ENCODE data around the gene PORCN. TPM values are rescaled to one million over a fixed set of nuclear protein-coding genes. Genes with fewer than 3 reads are reported as not detected.

The PORCN gene
- total RNA-seq, 1 donor from 2014 or later = 15.1 TPM

DNA sequence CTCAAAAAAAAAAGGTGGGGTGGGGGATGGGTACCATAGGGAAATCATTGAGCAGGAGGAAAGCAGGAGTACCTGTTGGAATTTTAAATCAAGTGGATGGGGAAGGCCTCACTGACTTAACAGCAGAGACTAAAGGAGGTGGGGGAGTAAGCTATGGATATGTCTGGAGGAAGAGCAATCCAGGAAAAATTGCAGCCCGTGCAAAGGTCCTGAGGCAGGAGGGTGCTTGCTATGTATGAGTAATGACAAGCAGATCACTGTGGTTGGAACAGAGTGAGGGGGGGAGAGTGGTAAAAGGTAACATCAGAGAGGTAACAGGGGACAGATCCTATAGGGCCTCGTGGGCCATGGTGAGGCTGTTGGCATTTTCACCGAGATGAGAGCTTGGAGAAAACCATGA lies 28.6 kb upstream of the PORCN start:
- Mint-ChIP-seq H3K27me3 (ENCODE audit: insufficient read depth) (no peaks in the 10 kb centered on the region), H3K36me3 (ENCODE audit: low read depth) (peaks cover 29% of the 10 kb centered on the region)

DNA sequence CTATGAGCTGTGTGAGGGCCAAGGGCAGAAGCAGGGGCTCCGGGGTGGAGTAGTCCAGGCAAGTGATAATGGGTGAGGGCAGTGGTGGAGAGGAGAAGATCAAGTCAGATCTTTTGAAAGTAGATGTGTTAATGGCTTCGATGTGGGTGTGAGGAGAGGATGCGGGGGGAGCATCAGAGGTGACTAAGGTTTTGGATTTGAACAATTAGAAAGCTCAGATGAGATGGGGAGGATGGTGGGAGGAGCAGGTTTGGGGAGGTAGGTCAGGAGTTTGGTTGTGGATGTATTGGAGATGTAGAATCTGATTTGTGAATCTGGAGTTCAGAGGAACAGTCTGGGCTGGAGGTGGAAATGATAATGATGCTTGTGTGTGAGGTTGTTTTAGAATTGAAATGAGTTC lies 28.2 kb upstream of the PORCN start:
- no peak overlapping the region for H3K27ac Mint-ChIP-seq
- peaks cover 15% of the 10 kb centered on the region for H3K4me1 Mint-ChIP-seq (ENCODE audit: low read depth)
- peaks cover 29% of the 10 kb centered on the region for H3K36me3 Mint-ChIP-seq (ENCODE audit: low read depth)
- no peak overlapping the region for H3K4me3 Mint-ChIP-seq
- intact Hi-C loops (cut with micrococcal nuclease) = no loop called here
- no peaks in the 10 kb centered on the region for H3K9me3 Mint-ChIP-seq
- no peak for DNase-seq (ENCODE audit: low spot score)
- H3K27me3 Mint-ChIP-seq (ENCODE audit: insufficient read depth) = no peaks in the 10 kb centered on the region

More for the DNA sequence above, 28.6 kb upstream of the PORCN start:
- no peak overlapping the region for H3K27ac Mint-ChIP-seq
- H3K9me3 Mint-ChIP-seq = no peaks in the 10 kb centered on the region
- intact Hi-C loops (cut with micrococcal nuclease) = no loop called here
- DNase-seq (ENCODE audit: low spot score) = no peak
- no peak overlapping the region for H3K4me3 Mint-ChIP-seq
- peaks cover 15% of the 10 kb centered on the region for H3K4me1 Mint-ChIP-seq (ENCODE audit: low read depth)

DNA sequence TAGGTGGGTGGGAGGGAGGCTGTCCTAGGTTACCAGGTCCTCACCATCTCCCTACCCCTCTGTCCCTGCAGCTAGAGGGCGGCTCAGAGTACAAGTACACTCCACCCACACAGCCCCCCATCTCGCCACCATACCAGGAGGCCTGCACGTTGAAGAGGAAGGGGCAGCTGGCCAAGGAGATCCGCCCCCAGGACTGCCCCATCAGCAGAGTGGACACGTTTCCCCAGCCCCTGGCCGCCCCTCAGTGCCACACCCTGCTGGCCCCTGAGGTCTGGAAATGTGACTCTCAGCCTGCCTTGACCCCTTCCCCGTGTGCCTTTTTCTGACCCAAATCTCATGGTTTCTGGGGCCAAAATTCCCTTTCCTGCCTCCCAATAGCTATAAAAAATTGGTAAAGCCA lies 26.3 kb upstream of the PORCN start:
- intact Hi-C loops (cut with micrococcal nuclease) = no loop called here
- DNase-seq (ENCODE audit: low spot score) = no peak
- H3K9me3 Mint-ChIP-seq = no peaks in the 10 kb centered on the region
- no peak overlapping the region for H3K4me3 Mint-ChIP-seq
- no peak overlapping the region for H3K27ac Mint-ChIP-seq
- no peaks in the 10 kb centered on the region for H3K27me3 Mint-ChIP-seq (ENCODE audit: insufficient read depth)
- H3K4me1 Mint-ChIP-seq (ENCODE audit: low read depth) = peaks cover 6% of the 10 kb centered on the region
- H3K36me3 Mint-ChIP-seq (ENCODE audit: low read depth) = peaks cover 21% of the 10 kb centered on the region

DNA sequence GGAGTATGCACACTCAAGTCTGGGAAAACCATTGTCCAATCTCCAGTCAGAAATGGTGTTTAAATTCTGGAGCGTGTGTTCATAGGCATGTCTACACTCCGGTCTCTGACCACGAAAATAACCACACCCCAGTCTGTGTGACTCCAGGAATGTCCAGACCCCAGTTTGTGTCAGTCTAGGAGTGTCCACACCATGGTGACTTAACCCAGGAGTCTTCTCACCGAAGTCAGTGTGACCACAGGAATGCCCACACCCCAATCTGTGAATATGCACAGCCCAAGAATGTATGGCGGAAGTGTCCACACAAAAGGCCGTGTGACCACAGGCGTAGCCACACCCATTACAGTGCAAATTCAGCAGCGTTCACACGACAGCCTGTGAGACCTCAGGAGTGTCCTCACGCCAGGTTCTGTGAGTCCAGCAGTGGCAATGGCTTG lies 21.4 kb upstream of the PORCN start:
- no peak for DNase-seq (ENCODE audit: low spot score)
- Mint-ChIP-seq H3K27me3 (ENCODE audit: insufficient read depth) (no peaks in the 10 kb centered on the region), H3K4me3 (no peak overlapping the region), H3K4me1 (ENCODE audit: low read depth) (no peaks in the 10 kb centered on the region), H3K36me3 (ENCODE audit: low read depth) (peaks cover 4% of the 10 kb centered on the region), H3K9me3 (no peaks in the 10 kb centered on the region), H3K27ac (no peak overlapping the region)
- intact Hi-C loops (cut with micrococcal nuclease) = no loop called here

GRCh38 chrX:48488034-48488433 lies 20.8 kb upstream of the PORCN start:
- H3K27ac Mint-ChIP-seq = no peak overlapping the region
- no peak overlapping the region for H3K4me3 Mint-ChIP-seq
- intact Hi-C loops (cut with micrococcal nuclease) = no loop called here
- no peaks in the 10 kb centered on the region for H3K36me3 Mint-ChIP-seq (ENCODE audit: low read depth)
- no peak for DNase-seq (ENCODE audit: low spot score)
- no peaks in the 10 kb centered on the region for H3K9me3 Mint-ChIP-seq
- no peaks in the 10 kb centered on the region for H3K27me3 Mint-ChIP-seq (ENCODE audit: insufficient read depth)
- H3K4me1 Mint-ChIP-seq (ENCODE audit: low read depth) = no peaks in the 10 kb centered on the region

DNA sequence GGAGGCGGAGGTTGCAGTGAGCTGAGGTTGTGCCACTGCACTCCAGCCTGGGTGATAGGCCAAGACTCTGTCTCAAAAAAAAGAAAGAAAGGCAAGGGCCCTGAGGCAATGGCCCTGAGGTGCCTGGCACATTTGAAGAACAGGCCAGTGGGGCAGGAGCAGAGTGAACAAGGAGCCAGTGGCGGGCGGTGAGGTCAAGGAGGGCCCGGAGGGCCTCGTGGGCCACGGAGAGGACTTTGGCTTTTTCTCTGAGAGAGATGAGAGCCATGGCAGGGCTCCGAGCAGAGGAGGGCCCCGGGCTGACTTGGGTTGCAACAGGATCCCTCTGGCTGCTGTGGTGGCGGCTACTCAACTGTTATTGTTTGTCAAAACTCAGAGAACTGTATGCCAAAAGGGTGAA lies 19.5 kb upstream of the PORCN start:
- Mint-ChIP-seq H3K27ac (no peak overlapping the region), H3K4me1 (ENCODE audit: low read depth) (no peaks in the 10 kb centered on the region), H3K36me3 (ENCODE audit: low read depth) (no peaks in the 10 kb centered on the region), H3K9me3 (no peaks in the 10 kb centered on the region), H3K4me3 (no peak overlapping the region), H3K27me3 (ENCODE audit: insufficient read depth) (no peaks in the 10 kb centered on the region)
- no peak for DNase-seq (ENCODE audit: low spot score)
- intact Hi-C loops (cut with micrococcal nuclease) = no loop called here

DNA sequence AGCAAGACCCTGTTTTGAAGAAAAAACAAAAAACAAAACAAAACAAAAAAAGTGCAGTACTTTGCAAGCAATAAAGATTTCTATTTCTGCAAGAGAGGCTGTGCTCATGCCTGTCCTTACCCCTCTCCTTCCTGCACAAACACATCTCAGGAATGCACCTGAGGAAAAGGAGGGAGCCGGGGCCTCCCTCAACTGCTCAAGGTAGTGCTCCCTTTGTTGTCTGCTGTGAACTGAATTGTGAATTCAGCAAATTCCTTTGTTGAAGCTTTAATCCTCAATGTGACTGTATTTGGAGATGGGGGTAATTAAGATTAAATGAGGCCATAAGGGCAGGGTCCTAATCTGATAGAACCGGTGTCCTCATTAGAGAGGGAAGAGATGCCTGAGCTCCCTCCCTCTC lies 18.9 kb upstream of the PORCN start:
- Mint-ChIP-seq H3K27me3 (ENCODE audit: insufficient read depth) (no peaks in the 10 kb centered on the region), H3K9me3 (no peaks in the 10 kb centered on the region), H3K36me3 (ENCODE audit: low read depth) (no peaks in the 10 kb centered on the region), H3K27ac (no peak overlapping the region), H3K4me1 (ENCODE audit: low read depth) (no peaks in the 10 kb centered on the region), H3K4me3 (no peak overlapping the region)
- intact Hi-C loops (cut with micrococcal nuclease) = no loop called here
- DNase-seq (ENCODE audit: low spot score) = no peak

GRCh38 chrX:48490661-48491060 lies 18.1 kb upstream of the PORCN start:
- intact Hi-C loops (cut with micrococcal nuclease) = no loop called here

GRCh38 chrX:48491809-48492208 lies 17.0 kb upstream of the PORCN start:
- no peak overlapping the region for H3K4me3 Mint-ChIP-seq
- no peak for DNase-seq (ENCODE audit: low spot score)
- no peaks in the 10 kb centered on the region for H3K36me3 Mint-ChIP-seq (ENCODE audit: low read depth)
- H3K9me3 Mint-ChIP-seq = no peaks in the 10 kb centered on the region
- no peak overlapping the region for H3K27ac Mint-ChIP-seq
- no peaks in the 10 kb centered on the region for H3K4me1 Mint-ChIP-seq (ENCODE audit: low read depth)
- intact Hi-C loops (cut with micrococcal nuclease) = no loop called here
- H3K27me3 Mint-ChIP-seq (ENCODE audit: insufficient read depth) = no peaks in the 10 kb centered on the region

More at GRCh38 chrX:48490661-48491060, 18.1 kb upstream of the PORCN start:
- Mint-ChIP-seq H3K4me3 (no peak overlapping the region), H3K27ac (no peak overlapping the region), H3K36me3 (ENCODE audit: low read depth) (no peaks in the 10 kb centered on the region), H3K9me3 (no peaks in the 10 kb centered on the region), H3K27me3 (ENCODE audit: insufficient read depth) (no peaks in the 10 kb centered on the region), H3K4me1 (ENCODE audit: low read depth) (no peaks in the 10 kb centered on the region)
- DNase-seq (ENCODE audit: low spot score) = no peak

GRCh38 chrX:48492293-48492910 lies 16.4 kb upstream of the PORCN start:
- intact Hi-C loops (cut with micrococcal nuclease) = no loop called here
- no peaks in the 10 kb centered on the region for H3K4me1 Mint-ChIP-seq (ENCODE audit: low read depth)
- H3K36me3 Mint-ChIP-seq (ENCODE audit: low read depth) = no peaks in the 10 kb centered on the region
- DNase-seq (ENCODE audit: low spot score) = no peak
- H3K27ac Mint-ChIP-seq = no peak overlapping the region
- no peaks in the 10 kb centered on the region for H3K27me3 Mint-ChIP-seq (ENCODE audit: insufficient read depth)
- H3K4me3 Mint-ChIP-seq = no peak overlapping the region
- no peaks in the 10 kb centered on the region for H3K9me3 Mint-ChIP-seq

DNA sequence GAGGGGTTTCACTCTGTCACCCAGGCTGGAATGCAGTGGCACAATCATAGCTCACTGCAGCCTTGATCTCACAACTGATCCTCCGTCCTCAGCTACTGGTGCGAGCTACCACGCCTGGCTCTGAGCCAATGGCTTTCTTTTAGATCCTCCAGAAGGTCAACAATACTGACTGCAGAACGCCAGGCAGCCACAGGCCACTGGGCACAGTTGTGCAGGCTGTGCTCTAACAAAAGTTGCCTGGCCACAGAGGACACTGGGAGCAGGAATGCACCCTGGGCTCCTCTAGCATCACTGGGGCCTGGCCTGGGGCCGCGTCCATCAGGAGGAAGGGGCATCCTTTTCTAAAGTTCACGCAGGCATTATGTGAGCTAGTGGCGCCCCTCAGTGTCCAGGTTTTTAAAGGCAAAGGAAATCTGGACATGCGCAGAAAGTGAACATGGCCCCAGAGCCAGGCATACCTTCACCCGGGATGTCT lies 14.9 kb upstream of the PORCN start:
- Mint-ChIP-seq H3K4me1 (ENCODE audit: low read depth) (peaks cover 6% of the 10 kb centered on the region), H3K27ac (no peak overlapping the region), H3K4me3 (no peak overlapping the region), H3K27me3 (ENCODE audit: insufficient read depth) (no peaks in the 10 kb centered on the region), H3K9me3 (no peaks in the 10 kb centered on the region), H3K36me3 (ENCODE audit: low read depth) (no peaks in the 10 kb centered on the region)
- intact Hi-C loops (cut with micrococcal nuclease) = no loop called here
- DNase-seq (ENCODE audit: low spot score) = no peak

DNA sequence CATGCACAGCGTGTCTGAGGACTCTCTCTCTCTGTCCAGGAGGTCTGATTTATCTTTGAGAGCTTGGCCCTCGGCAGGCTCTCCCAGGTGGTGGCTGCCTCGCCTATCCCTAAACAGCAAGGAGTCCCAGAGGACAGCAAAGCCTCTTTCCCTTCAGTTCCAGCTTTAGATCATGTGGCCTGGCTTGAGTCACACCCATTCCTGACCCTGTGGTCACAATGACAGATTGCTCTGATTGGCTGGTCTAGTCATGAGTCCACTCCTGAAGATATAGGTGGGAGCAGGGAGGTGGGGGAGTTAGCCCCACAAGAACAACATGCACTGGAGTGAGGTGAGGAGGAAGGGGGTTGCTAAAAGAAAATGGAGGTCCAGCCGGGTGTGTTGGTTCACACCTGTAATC lies 12.1 kb upstream of the PORCN start:
- intact Hi-C loops (cut with micrococcal nuclease) = no loop called here
- H3K27me3 Mint-ChIP-seq (ENCODE audit: insufficient read depth) = no peaks in the 10 kb centered on the region
- no peak overlapping the region for H3K4me3 Mint-ChIP-seq
- no peak for DNase-seq (ENCODE audit: low spot score)
- peaks cover 6% of the 10 kb centered on the region for H3K4me1 Mint-ChIP-seq (ENCODE audit: low read depth)
- H3K9me3 Mint-ChIP-seq = no peaks in the 10 kb centered on the region
- no peak overlapping the region for H3K27ac Mint-ChIP-seq
- no peaks in the 10 kb centered on the region for H3K36me3 Mint-ChIP-seq (ENCODE audit: low read depth)

- intact Hi-C loops (cut with micrococcal nuclease) = no loop called here
- H3K27ac Mint-ChIP-seq = no peak overlapping the region
- no peaks in the 10 kb centered on the region for H3K27me3 Mint-ChIP-seq (ENCODE audit: insufficient read depth)
- H3K4me1 Mint-ChIP-seq (ENCODE audit: low read depth) = peaks cover 6% of the 10 kb centered on the region
- no peaks in the 10 kb centered on the region for H3K36me3 Mint-ChIP-seq (ENCODE audit: low read depth)
- H3K9me3 Mint-ChIP-seq = no peaks in the 10 kb centered on the region
- no peak overlapping the region for H3K4me3 Mint-ChIP-seq
- no peak for DNase-seq (ENCODE audit: low spot score)
These were observed 10.9 kb upstream of the PORCN start for GRCh38 chrX:48497871-48498270.

DNA sequence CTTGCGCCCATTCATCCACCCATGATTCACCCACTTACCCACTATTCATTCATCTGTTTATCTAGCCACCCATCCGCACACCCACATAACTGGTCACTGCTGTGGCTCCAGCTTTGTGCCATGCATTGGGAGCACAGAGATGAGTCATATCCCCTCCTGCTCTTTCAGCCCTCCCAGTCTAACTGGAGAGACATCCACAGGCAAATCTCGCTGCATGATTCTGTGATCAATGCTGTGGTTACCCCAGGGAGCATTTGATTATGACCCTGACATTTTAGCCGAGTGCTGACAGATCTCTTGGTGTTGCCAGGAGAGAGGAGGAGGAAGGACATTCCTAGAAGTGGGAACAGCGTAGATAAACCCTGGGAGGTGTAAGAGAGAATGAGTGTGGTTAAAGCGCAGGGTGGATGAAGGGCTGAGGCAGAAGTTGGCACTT lies 10.4 kb upstream of the PORCN start:
- intact Hi-C loops (cut with micrococcal nuclease) = no loop called here
- H3K9me3 Mint-ChIP-seq = no peaks in the 10 kb centered on the region
- no peak overlapping the region for H3K4me3 Mint-ChIP-seq
- H3K36me3 Mint-ChIP-seq (ENCODE audit: low read depth) = no peaks in the 10 kb centered on the region
- peaks cover 6% of the 10 kb centered on the region for H3K4me1 Mint-ChIP-seq (ENCODE audit: low read depth)
- H3K27ac Mint-ChIP-seq = no peak overlapping the region
- H3K27me3 Mint-ChIP-seq (ENCODE audit: insufficient read depth) = no peaks in the 10 kb centered on the region
- no peak for DNase-seq (ENCODE audit: low spot score)
